Measurements from ENCODE around the gene ZNF385D.

Gene ZNF385D

DNA sequence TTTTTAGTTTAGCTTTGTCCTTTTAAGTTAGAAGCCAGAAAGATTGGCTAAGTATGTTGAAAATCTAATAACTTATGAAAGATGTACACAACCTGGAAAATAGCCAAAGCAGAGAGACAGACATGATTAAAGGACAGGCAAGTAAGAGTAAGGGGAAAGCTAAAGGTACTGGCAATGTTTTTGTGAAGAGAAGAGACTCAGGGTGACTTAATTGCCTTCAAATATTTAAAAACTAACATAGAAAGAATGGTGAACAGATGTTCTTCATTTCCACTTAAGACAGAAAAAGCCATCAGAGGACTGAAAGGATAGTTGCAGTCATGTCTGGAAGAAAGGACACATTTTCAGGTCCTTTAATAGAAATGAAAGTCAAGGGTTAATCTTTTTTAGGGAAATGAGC lies 68.8 kb downstream of the ZNF385D start:
- TF ChIP-seq, protein P1, sequence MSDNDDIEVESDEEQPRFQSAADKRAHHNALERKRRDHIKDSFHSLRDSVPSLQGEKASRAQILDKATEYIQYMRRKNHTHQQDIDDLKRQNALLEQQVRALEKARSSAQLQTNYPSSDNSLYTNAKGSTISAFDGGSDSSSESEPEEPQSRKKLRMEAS (IDR thresholded peaks at IDR 0.05; ENCODE audit: low read depth, low read length): no peak
- TF ChIP-seq MYC (IDR thresholded peaks at IDR 0.05; ENCODE audit: low read depth, low read length) (no peak), CTCF (IDR thresholded peaks at IDR 0.05; ENCODE audit: low read depth, low read length) (no peak), POLR2A (IDR thresholded peaks at IDR 0.05; ENCODE audit: extremely low read depth, insufficient read length) (no peak)
- no peak for DNase-seq (ENCODE audit: low read depth)

GRCh38 chr3:21673393-21673792 lies 77.6 kb downstream of the ZNF385D start:
- TF ChIP-seq, protein P1 (IDR thresholded peaks at IDR 0.05; ENCODE audit: low read depth, low read length): no peak
- TF ChIP-seq MYC (IDR thresholded peaks at IDR 0.05; ENCODE audit: low read depth, low read length) (no peak), CTCF (IDR thresholded peaks at IDR 0.05; ENCODE audit: low read depth, low read length) (no peak), POLR2A (IDR thresholded peaks at IDR 0.05; ENCODE audit: extremely low read depth, insufficient read length) (no peak)
- no peak overlapping the region for H3K4me3 ChIP-seq (ENCODE audit: low read depth, low read length)
- DNase-seq (ENCODE audit: low read depth): no peak

More for the DNA sequence above, 68.8 kb downstream of the ZNF385D start:
- no peak overlapping the region for H3K4me3 ChIP-seq (ENCODE audit: low read depth, low read length)

GRCh38 chr3:21672303-21672702 lies 78.7 kb downstream of the ZNF385D start:
- TF ChIP-seq, protein P1 (IDR thresholded peaks at IDR 0.05; ENCODE audit: low read depth, low read length): no peak
- TF ChIP-seq POLR2A (IDR thresholded peaks at IDR 0.05; ENCODE audit: extremely low read depth, insufficient read length): no peak
- no peak for TF ChIP-seq MYC (IDR thresholded peaks at IDR 0.05; ENCODE audit: low read depth, low read length)
- no peak for TF ChIP-seq CTCF (IDR thresholded peaks at IDR 0.05; ENCODE audit: low read depth, low read length)
- no peak overlapping the region for H3K4me3 ChIP-seq (ENCODE audit: low read depth, low read length)
- no peak for DNase-seq (ENCODE audit: low read depth)

GRCh38 chr3:21670386-21670785 lies 80.6 kb downstream of the ZNF385D start:
- DNase-seq (ENCODE audit: low read depth): no peak
- no peak for TF ChIP-seq MYC (IDR thresholded peaks at IDR 0.05; ENCODE audit: low read depth, low read length)
- TF ChIP-seq, protein P1 (IDR thresholded peaks at IDR 0.05; ENCODE audit: low read depth, low read length): no peak
- no peak for TF ChIP-seq CTCF (IDR thresholded peaks at IDR 0.05; ENCODE audit: low read depth, low read length)
- no peak for TF ChIP-seq POLR2A (IDR thresholded peaks at IDR 0.05; ENCODE audit: extremely low read depth, insufficient read length)
- H3K4me3 ChIP-seq (ENCODE audit: low read depth, low read length): no peak overlapping the region

DNA sequence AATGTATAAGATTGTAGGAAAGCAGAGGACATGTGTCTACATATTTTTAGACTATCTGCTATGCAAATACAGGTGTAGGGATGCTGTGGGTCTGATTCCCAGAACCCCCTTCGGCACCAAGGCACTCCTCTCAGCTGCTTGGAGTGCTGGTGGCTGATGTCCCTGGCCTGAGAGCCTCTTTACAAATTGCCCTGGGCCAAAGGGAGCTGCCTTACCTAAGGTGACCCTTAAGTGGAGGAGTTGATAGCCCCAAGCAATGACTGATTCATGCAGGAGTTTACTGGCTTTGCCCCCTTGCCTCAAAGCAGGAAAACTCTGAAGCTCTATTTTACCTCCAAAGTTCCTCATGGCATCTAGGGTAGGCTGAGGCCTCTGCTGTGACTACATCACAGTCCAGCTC lies 83.0 kb downstream of the ZNF385D start:
- H3K4me3 ChIP-seq (ENCODE audit: low read depth, low read length): no peak overlapping the region
- no peak for DNase-seq (ENCODE audit: low read depth)
- TF ChIP-seq POLR2A (IDR thresholded peaks at IDR 0.05; ENCODE audit: extremely low read depth, insufficient read length) (no peak), CTCF (IDR thresholded peaks at IDR 0.05; ENCODE audit: low read depth, low read length) (no peak), MYC (IDR thresholded peaks at IDR 0.05; ENCODE audit: low read depth, low read length) (no peak)
- TF ChIP-seq, protein P1 (IDR thresholded peaks at IDR 0.05; ENCODE audit: low read depth, low read length): no peak

All from NB4 (cell line).